Aorta (tissue), 5 donors: ENCODE results near the gene SNTN. TPM values are rescaled to one million over a fixed set of nuclear protein-coding genes. Genes with fewer than 3 reads are reported as not detected.

Experiments
- ATAC-seq: fragments of 200-7000 bp; cut with Tn5 transposase; one replicate; pipeline ENCODE4 v1.9.1; 2022; ENCODE audit warnings: moderate library complexity; ENCODE audit not compliant: low FRiP score
- DNase-seq, 2 donors: peaks; one replicate each; pipeline ENCODE4 v3.0.0-alpha.2; 2020
- H3K27ac ChIP-seq, 2 donors: one replicate each; pipeline ENCODE4 v1.5.1; 2013; ENCODE audit warnings: low read length in 2 of 2, mild to moderate bottlenecking in 2 of 2, moderate library complexity in 2 of 2, control low read depth in 1 of 2, inconsistent platforms in 1 of 2, low read depth in 1 of 2
- H3K27me3 ChIP-seq, 2 donors: one replicate each; pipeline ENCODE4 v1.6.1; 2013; ENCODE audit warnings: control low read depth in 1 of 2, low read length in 1 of 2, mild to moderate bottlenecking in 1 of 2, moderate library complexity in 1 of 2; ENCODE audit not compliant: insufficient read depth in 2 of 2, control insufficient read depth in 1 of 2
- H3K36me3 ChIP-seq, 2 donors: one replicate each; pipeline ENCODE4 v1.6.1; 2013; ENCODE audit warnings: control low read depth in 1 of 2, low read length in 1 of 2, mild to moderate bottlenecking in 1 of 2; ENCODE audit not compliant: insufficient read depth in 2 of 2, control insufficient read depth in 1 of 2
- H3K4me1 ChIP-seq, 2 donors: one replicate each; pipeline ENCODE4 v1.6.1; 2013; ENCODE audit warnings: low read length in 2 of 2, control low read depth in 1 of 2, mild to moderate bottlenecking in 1 of 2, moderate library complexity in 1 of 2; ENCODE audit not compliant: insufficient read depth in 2 of 2, control insufficient read depth in 1 of 2
- H3K4me3 ChIP-seq, 2 donors: one replicate each; pipeline ENCODE4 v1.5.1; 2013; ENCODE audit warnings: low read length in 2 of 2, control low read depth in 1 of 2, mild to moderate bottlenecking in 1 of 2
- H3K9me3 ChIP-seq: one replicate; pipeline ENCODE4 v1.6.1; 2013; ENCODE audit warnings: mild to moderate bottlenecking, low read length; ENCODE audit not compliant: control insufficient read depth
- WGBS, 2 donors: extraction: QIAGEN DNeasy Blood & Tissue Kit; methylation state at CpG; one replicate each; pipeline ENCODE4 v1.1.7; 2013; 5-methylcytosine and 5-hydroxymethylcytosine counted together
- intact Hi-C, 2 donors: fragments of 100-400 bp; cut with DNase I; formaldehyde crosslinking; loops; one replicate each; pipeline versions ENCODE4 v1.14.2 to v1.15.0; 2022
- polyA plus RNA-seq, 2 donors: library from polyadenylated mRNA; stranded (reverse); fragments of 200-250 nt; gene quantifications; one replicate each; pipeline ENCODE4 v1.2.3, GENCODE V29; 2013
- total RNA-seq, 2 donors: library from RNA; stranded (reverse); fragmentation: NEBNext Ultra II Directional; extraction: Animal tissue kit (Norgen Biotek cat#: 25700); gene quantifications; one replicate each; pipeline ENCODE4 v1.2.1, GENCODE V29; 2021
- donor health status: healthy with polysubstance abuse.
- donor health status: Bipolar disorder and iron deficiency.
- donor health status: DM: no; HTN: no; CAD: no.
- donor health status: DM: no; HTN: no; CAD: no.
- donor health status: DM: yes; HTN: yes; CAD: no.

Gene SNTN
- total and polyA plus RNA-seq, 4 donors = not detected

GRCh38 chr3:63661242-63661641, 8.8 kb downstream of the SNTN start:
- ATAC-seq = no peak
- Histone ChIP-seq H3K36me3 (no peaks in the 10 kb centered on the region), H3K9me3 (no peaks in the 10 kb centered on the region), H3K4me3 (no peak overlapping the region), H3K27ac (no peak overlapping the region), H3K4me1 (no peaks in the 10 kb centered on the region), H3K27me3 (no peaks in the 10 kb centered on the region)
- intact Hi-C loops = no loop called here
- WGBS, 2 donors = 53 to 67% methylated on average over 1 of the region's 1 CpG
- no peak for DNase-seq

- Histone ChIP-seq H3K4me1 (no peaks in the 10 kb centered on the region), H3K27me3 (no peaks in the 10 kb centered on the region), H3K27ac (no peak overlapping the region), H3K36me3 (no peaks in the 10 kb centered on the region), H3K4me3 (no peak overlapping the region), H3K9me3 (no peaks in the 10 kb centered on the region)
- no peak for ATAC-seq
- 65 to 77% methylated on average over 4 of the region's 4 CpGs for WGBS, 2 donors
- intact Hi-C loops = no loop called here
- no peak for DNase-seq
Measured at GRCh38 chr3:63662011-63662410, 9.5 kb downstream of the SNTN start.

GRCh38 chr3:63662500-63662899, 10.0 kb downstream of the SNTN start:
- Histone ChIP-seq H3K9me3 (no peaks in the 10 kb centered on the region), H3K27me3 (no peaks in the 10 kb centered on the region), H3K4me3 (no peak overlapping the region), H3K4me1 (no peaks in the 10 kb centered on the region), H3K27ac (no peak overlapping the region), H3K36me3 (no peaks in the 10 kb centered on the region)
- ATAC-seq = no peak
- no peak for DNase-seq
- intact Hi-C loops = no loop called here

GRCh38 chr3:63670544-63670943, 18.1 kb downstream of the SNTN start:
- no peaks in the 10 kb centered on the region for H3K9me3 ChIP-seq
- intact Hi-C loops = no loop called here
- H3K4me3 ChIP-seq = no peak overlapping the region
- 92 to 93% methylated on average over 7 of the region's 7 CpGs for WGBS, 2 donors
- no peaks in the 10 kb centered on the region for H3K4me1 ChIP-seq
- no peak for ATAC-seq
- no peaks in the 10 kb centered on the region for H3K36me3 ChIP-seq
- no peak overlapping the region for H3K27ac ChIP-seq
- H3K27me3 ChIP-seq = peaks cover 0 to 1% of the 10 kb centered on the region in 2 donors
- DNase-seq = no peak

- 88 to 90% methylated on average over 3 of the region's 3 CpGs for WGBS, 2 donors
Measured at GRCh38 chr3:63673111-63673510, 20.6 kb downstream of the SNTN start.

GRCh38 chr3:63674586-63674985, 22.1 kb downstream of the SNTN start:
- intact Hi-C loops = no loop called here
- Histone ChIP-seq H3K4me1 (no peaks in the 10 kb centered on the region), H3K27me3 (no peaks in the 10 kb centered on the region), H3K27ac (no peak overlapping the region), H3K4me3 (no peak overlapping the region), H3K9me3 (no peaks in the 10 kb centered on the region), H3K36me3 (no peaks in the 10 kb centered on the region)
- 58 to 75% methylated on average over 2 of the region's 2 CpGs for WGBS, 2 donors
- DNase-seq = no peak
- no peak for ATAC-seq

More at GRCh38 chr3:63673111-63673510, 20.6 kb downstream of the SNTN start:
- DNase-seq (no peak), ATAC-seq (no peak)
- peaks cover 0 to under 1% of the 10 kb centered on the region in 2 donors for H3K27me3 ChIP-seq
- H3K4me3 ChIP-seq = no peak overlapping the region
- no peaks in the 10 kb centered on the region for H3K9me3 ChIP-seq
- intact Hi-C loops = no loop called here
- H3K36me3 ChIP-seq = no peaks in the 10 kb centered on the region
- no peaks in the 10 kb centered on the region for H3K4me1 ChIP-seq
- H3K27ac ChIP-seq = no peak overlapping the region

GRCh38 chr3:63679186-63679585, 26.7 kb downstream of the SNTN start:
- Histone ChIP-seq H3K27ac (no peak overlapping the region), H3K27me3 (no peaks in the 10 kb centered on the region), H3K4me1 (no peaks in the 10 kb centered on the region), H3K36me3 (no peaks in the 10 kb centered on the region), H3K4me3 (no peak overlapping the region), H3K9me3 (no peaks in the 10 kb centered on the region)
- ATAC-seq (no peak), DNase-seq (no peak)
- WGBS, 2 donors = 80 to 86% methylated on average over 1 of the region's 1 CpG
- intact Hi-C loops = no loop called here

- H3K4me3 ChIP-seq = no peak overlapping the region
Measured at GRCh38 chr3:63684081-63684480, 31.6 kb downstream of the SNTN start.

GRCh38 chr3:63685340-63685739, 32.9 kb downstream of the SNTN start:
- ATAC-seq = no peak

More at GRCh38 chr3:63684081-63684480, 31.6 kb downstream of the SNTN start:
- no peak overlapping the region for H3K27ac ChIP-seq
- DNase-seq (no peak), ATAC-seq (no peak)
- H3K9me3 ChIP-seq = no peaks in the 10 kb centered on the region
- H3K36me3 ChIP-seq = no peaks in the 10 kb centered on the region
- intact Hi-C loops = no loop called here
- no peaks in the 10 kb centered on the region for H3K27me3 ChIP-seq
- no peaks in the 10 kb centered on the region for H3K4me1 ChIP-seq
- 61 to 63% methylated on average over 6 of the region's 6 CpGs for WGBS, 2 donors

More at GRCh38 chr3:63685340-63685739, 32.9 kb downstream of the SNTN start:
- intact Hi-C loops = no loop called here
- no peak for DNase-seq
- Histone ChIP-seq H3K27ac (no peak overlapping the region), H3K36me3 (no peaks in the 10 kb centered on the region), H3K4me3 (no peak overlapping the region), H3K4me1 (no peaks in the 10 kb centered on the region), H3K9me3 (no peaks in the 10 kb centered on the region), H3K27me3 (no peaks in the 10 kb centered on the region)
- 85 to 96% methylated on average over 2 of the region's 2 CpGs for WGBS, 2 donors
